Measurements from ENCODE around the gene PPP6R2.

The PPP6R2 gene

GRCh38 chr22:50418624-50419023 is 75.5 kb downstream of the PPP6R2 start (continued):
- TF ChIP-seq ZNF513 (tag by site-specific recombination; IDR thresholded peaks at IDR 0.05): no peak

- H3K9me3 ChIP-seq (ENCODE audit: control insufficient read depth, insufficient read depth, low read depth, low read length): no peaks in the 10 kb centered on the region
- no peak for TF ChIP-seq ZFP41 (tag by site-specific recombination; IDR thresholded peaks at IDR 0.05; ENCODE audit: borderline replicate concordance)
- no peak for TF ChIP-seq ZNF621 (tag by site-specific recombination; IDR thresholded peaks at IDR 0.05)
- no peak for TF ChIP-seq ZNF610 (tag by site-specific recombination; IDR thresholded peaks at IDR 0.05; ENCODE audit: borderline replicate concordance)
- no peak for TF ChIP-seq SETDB1 (IDR thresholded peaks at IDR 0.05; ENCODE audit: insufficient read length, low read length)
- TF ChIP-seq MZF1 (tag by site-specific recombination; IDR thresholded peaks at IDR 0.05; ENCODE audit: borderline replicate concordance): no peak
- no peak for TF ChIP-seq ZNF112 (tag by site-specific recombination; IDR thresholded peaks at IDR 0.05)
- no peak for TF ChIP-seq ZNF658 (tag by site-specific recombination; IDR thresholded peaks at IDR 0.05)
- no peak for TF ChIP-seq ZNF157 (tag by site-specific recombination; IDR thresholded peaks at IDR 0.05)
- no peak for TF ChIP-seq ZBTB1 (tag by site-specific recombination; IDR thresholded peaks at IDR 0.05)
- no peak for TF ChIP-seq ZNF561 (tag by site-specific recombination; IDR thresholded peaks at IDR 0.05; ENCODE audit: borderline replicate concordance)
- TF ChIP-seq ZNF133 (tag by site-specific recombination; IDR thresholded peaks at IDR 0.05): no peak
- no peak for TF ChIP-seq ZNF677 (tag by site-specific recombination; IDR thresholded peaks at IDR 0.05)
- TF ChIP-seq CTCF (tag by site-specific recombination; IDR thresholded peaks at IDR 0.05): no peak
- H3K27ac ChIP-seq (ENCODE audit: extremely low read depth, low read depth, low read length): no peak overlapping the region
- CTCF ChIA-PET: interaction anchor here (0.6 to 0.7 kb wide), 2 partner anchors 20 to 31 kb away, joined by 3 to 4 read pairs; no protein-coding TSS in a partner anchor
- H3K36me3 ChIP-seq (ENCODE audit: control insufficient read depth in 2 of 2, insufficient read depth in 1 of 2, low read length in 2 of 2): peaks cover 33 to 97% of the 10 kb centered on the region in 2 experiments
- POLR2A ChIA-PET: no interaction called here
- no peaks in the 10 kb centered on the region for H3K4me1 ChIP-seq (ENCODE audit: control insufficient read depth, insufficient read depth, low read length)
- H3K4me3 ChIP-seq (ENCODE audit: low read depth, low read length): no peak overlapping the region
These were observed 76.0 kb downstream of the PPP6R2 start for GRCh38 chr22:50419116-50419515.

- CTCF ChIA-PET: no interaction called here
- POLR2A ChIA-PET: no interaction called here
- H3K4me1 ChIP-seq (ENCODE audit: control insufficient read depth, insufficient read depth, low read length): no peaks in the 10 kb centered on the region
- no peak overlapping the region for H3K4me3 ChIP-seq (ENCODE audit: low read depth, low read length)
- H3K36me3 ChIP-seq (ENCODE audit: control insufficient read depth in 2 of 2, insufficient read depth in 1 of 2, low read length in 2 of 2): peaks cover 42 to 96% of the 10 kb centered on the region in 2 experiments
- no peaks in the 10 kb centered on the region for H3K9me3 ChIP-seq (ENCODE audit: control insufficient read depth, insufficient read depth, low read depth, low read length)
- H3K27ac ChIP-seq (ENCODE audit: extremely low read depth, low read depth, low read length): no peak overlapping the region
- TF ChIP-seq PATZ1 (tag by site-specific recombination; IDR thresholded peaks at IDR 0.05) (no peak), OSR2 (tag by site-specific recombination; IDR thresholded peaks at IDR 0.05) (no peak), ZNF521 (tag by site-specific recombination; IDR thresholded peaks at IDR 0.05) (no peak), KLF17 (tag by site-specific recombination; IDR thresholded peaks at IDR 0.05) (no peak), WT1 (tag by site-specific recombination; IDR thresholded peaks at IDR 0.05) (no peak), SCRT2 (tag by site-specific recombination; IDR thresholded peaks at IDR 0.05) (0 out of 2 replicates have a peak, but pooled peaks have one; percentile 3)
These were observed 76.9 kb downstream of the PPP6R2 start for GRCh38 chr22:50420015-50420414.
